AG09309 (cell line): Measurements from ENCODE around the gene TRAP1.

ENCODE experiments used
- DNase-seq: peaks from one replicate; pipeline ENCODE4 v3.0.0-alpha.2; 2010; ENCODE audit warnings: low read depth
- H3K4me3 ChIP-seq: 2 replicates; pipeline ENCODE4 v1.5.1; 2011; ENCODE audit warnings: mild to moderate bottlenecking, low read depth, low read length, moderate library complexity; ENCODE audit not compliant: control insufficient read depth
- TF ChIP-seq, protein P1 (sequence below): IDR thresholded peaks from 2 replicates; pipeline ENCODE4 v1.5.1; 2011; ENCODE audit warnings: mild to moderate bottlenecking, low read depth, low read length, inconsistent platforms; ENCODE audit not compliant: insufficient read depth, control insufficient read depth; ENCODE audit errors: missing control alignments

The TRAP1 gene

DNA sequence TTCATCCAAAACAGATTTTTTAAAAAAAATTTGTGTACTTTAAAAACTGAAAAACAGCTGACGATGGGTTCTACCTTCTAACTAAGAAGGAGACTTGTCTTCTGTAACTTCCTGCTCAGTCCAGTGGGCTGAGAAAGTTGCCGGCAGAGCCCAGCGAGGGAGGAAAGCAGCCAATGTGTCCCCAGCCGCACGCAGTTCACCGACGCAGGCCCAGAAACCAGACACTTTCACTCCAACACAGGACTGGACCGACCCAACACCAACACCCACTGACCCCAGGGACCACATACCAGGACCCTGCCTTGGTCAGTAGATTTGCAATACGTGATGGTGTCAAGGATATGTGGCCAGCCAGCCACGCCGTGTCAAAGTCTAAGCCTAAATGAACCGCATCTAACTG is 25.6 kb downstream of the TRAP1 start:
- TF ChIP-seq, protein P1, sequence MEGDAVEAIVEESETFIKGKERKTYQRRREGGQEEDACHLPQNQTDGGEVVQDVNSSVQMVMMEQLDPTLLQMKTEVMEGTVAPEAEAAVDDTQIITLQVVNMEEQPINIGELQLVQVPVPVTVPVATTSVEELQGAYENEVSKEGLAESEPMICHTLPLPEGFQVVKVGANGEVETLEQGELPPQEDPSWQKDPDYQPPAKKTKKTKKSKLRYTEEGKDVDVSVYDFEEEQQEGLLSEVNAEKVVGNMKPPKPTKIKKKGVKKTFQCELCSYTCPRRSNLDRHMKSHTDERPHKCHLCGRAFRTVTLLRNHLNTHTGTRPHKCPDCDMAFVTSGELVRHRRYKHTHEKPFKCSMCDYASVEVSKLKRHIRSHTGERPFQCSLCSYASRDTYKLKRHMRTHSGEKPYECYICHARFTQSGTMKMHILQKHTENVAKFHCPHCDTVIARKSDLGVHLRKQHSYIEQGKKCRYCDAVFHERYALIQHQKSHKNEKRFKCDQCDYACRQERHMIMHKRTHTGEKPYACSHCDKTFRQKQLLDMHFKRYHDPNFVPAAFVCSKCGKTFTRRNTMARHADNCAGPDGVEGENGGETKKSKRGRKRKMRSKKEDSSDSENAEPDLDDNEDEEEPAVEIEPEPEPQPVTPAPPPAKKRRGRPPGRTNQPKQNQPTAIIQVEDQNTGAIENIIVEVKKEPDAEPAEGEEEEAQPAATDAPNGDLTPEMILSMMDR = no peak
- DNase-seq = no peak
- no peak overlapping the region for H3K4me3 ChIP-seq

DNA sequence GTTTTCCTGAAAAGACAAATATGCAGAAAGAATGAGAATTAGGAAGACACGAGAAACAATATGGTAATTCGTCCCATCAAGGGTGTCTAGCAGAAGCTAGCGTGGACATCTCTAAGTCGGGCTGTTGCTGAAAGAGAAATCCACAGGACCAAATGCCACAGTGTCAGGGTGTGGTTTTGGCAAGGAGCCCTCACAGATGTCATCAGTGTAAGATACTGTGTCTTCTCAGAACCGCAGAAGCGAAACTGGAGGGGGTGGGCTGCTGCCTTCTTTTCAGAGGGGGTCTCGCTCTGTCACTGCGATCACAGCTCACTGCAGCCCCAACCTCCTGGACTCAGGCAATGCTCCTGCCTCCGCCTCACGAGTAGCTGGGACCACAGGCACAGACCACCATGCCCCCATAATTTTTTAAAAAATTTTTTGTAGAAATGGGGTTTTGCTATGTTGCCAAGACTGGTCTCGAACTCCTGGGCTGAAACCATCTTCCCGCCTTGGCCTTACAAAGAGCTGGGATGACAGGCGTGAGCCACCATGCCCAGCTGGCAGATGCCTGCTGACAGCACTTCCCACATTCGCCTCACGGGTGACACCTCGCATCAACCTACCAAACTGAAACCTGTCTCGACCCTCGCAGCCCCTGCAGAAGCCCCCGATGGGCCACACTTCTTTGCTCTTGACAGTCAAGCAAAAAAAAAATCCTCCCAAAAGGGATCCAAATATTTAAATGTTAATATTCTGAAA is 26.2 kb downstream of the TRAP1 start:
- peak overlapping the region; percentile 39 for H3K4me3 ChIP-seq
- no peak for DNase-seq
- TF ChIP-seq, protein P1 = peak; percentile 4

DNA sequence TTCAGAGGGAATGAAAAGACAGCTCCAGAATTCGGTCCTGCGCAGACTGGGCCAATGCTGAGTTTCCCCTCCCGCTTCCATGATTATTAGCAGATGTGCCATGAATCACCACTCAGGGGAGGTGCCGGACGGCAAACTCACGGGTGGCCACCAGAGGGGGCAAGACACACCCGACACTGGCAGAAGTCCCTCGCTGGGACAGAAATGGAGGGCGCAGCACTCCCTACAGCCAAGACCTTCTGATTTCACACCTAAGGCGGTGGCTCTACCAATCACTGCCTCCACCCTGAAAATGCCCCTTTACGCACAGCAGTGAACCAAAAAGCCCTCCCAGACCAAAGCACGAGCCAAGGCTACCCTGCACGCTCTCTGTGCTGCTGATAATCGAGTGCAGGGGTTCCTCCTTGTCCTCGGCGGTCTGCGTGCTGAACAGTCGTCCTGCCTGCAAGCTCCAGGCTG is 26.8 kb downstream of the TRAP1 start:
- peak; percentile 89 for DNase-seq
- peak overlapping the region; percentile 39 for H3K4me3 ChIP-seq
- TF ChIP-seq, protein P1 = peak; percentile 94

DNA sequence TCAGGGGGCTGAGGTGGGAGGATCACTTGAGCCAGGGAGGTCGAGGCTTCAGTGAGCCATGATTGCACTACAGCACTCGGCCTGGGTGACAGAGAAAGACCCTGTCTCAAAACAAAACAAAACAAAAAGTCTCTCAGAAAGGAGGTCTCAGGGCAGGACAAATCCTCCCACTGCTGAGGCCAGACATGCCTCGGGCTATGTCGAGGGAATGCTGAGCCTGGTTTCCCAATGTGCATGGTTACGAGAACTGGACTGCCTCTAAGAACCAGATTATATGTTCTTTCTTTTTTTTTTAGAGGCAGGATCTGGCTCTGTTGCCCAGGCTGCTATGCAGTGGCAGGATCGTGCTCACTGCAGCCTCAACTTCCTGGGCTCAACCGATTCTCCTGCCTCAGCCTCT is 27.6 kb downstream of the TRAP1 start:
- no peak overlapping the region for H3K4me3 ChIP-seq
- no peak for DNase-seq
- TF ChIP-seq, protein P1 = no peak

DNA sequence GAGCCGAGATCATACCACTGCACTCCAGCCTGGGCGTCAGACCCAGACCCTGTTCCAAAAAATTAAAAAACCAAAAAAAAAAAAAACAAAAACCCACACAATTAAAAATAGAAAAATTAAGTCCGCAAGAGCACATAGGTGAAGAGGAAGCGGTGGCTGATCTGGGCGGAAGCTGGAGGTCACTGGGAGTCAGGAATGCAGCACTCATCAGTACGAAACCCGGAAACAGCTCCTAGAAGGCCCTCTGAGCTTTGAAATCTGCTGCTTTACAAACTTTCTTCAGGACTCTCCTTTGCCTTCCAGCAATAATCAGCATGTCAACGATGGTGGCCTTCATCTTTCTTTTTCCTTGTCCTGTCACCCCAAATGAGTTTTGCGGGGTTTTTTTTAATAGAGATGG is 29.5 kb downstream of the TRAP1 start:
- TF ChIP-seq, protein P1 = no peak
- DNase-seq = no peak
- H3K4me3 ChIP-seq = no peak overlapping the region

DNA sequence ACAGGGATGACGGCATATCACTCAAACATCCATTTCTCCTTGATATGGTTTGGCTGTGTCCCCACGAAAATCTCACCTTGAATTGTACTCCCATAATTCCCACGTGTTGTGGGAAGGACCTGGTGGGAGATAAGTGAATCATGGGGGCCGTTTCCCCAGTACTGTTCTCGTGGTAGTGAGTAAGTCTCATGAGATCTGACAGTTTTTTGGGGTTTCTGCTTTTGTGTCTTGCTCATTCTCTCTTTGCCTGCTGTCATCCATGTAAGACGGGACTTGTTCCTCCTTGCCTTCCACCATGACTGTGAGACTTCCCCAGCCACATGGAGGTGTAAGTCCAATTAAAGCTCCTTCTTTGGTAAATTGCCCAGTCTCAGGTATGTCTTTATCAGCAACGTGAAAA is 30.3 kb downstream of the TRAP1 start:
- no peak for DNase-seq
- TF ChIP-seq, protein P1 = no peak
- H3K4me3 ChIP-seq = no peak overlapping the region

DNA sequence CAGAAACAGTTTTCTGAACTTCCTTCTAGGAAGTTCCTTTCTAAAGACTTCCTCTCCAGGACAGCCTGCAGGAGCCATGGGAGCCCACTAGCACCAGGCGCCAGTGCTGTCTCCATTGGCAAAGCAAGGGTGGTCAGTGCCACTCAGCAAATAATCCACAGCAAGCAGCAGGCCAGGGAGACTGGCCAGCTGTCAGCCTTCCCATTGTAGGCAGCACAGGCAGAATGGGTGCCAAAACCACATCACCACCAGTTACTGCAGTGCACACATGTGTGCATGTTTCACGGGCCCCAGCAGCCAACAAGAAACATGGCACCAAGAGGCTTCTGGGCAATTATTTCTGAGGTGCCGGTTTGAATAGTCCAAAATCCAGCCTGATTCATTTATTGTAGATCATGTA is 36.1 kb downstream of the TRAP1 start:
- TF ChIP-seq, protein P1 = no peak
- no peak for DNase-seq

More for the DNA sequence above, 36.1 kb downstream of the TRAP1 start:
- no peak overlapping the region for H3K4me3 ChIP-seq
